ENCODE results near the gene TMCO4. TPM values are rescaled to one million over a fixed set of nuclear protein-coding genes. Genes with fewer than 3 reads are reported as not detected.
A peak's percentile ranks its signal among the peaks of the same experiment; 100 is the strongest.

The TMCO4 gene
- total RNA-seq, 4 donors from 2014 or later = 16.1 to 36.2 (median 26.9) TPM

DNA sequence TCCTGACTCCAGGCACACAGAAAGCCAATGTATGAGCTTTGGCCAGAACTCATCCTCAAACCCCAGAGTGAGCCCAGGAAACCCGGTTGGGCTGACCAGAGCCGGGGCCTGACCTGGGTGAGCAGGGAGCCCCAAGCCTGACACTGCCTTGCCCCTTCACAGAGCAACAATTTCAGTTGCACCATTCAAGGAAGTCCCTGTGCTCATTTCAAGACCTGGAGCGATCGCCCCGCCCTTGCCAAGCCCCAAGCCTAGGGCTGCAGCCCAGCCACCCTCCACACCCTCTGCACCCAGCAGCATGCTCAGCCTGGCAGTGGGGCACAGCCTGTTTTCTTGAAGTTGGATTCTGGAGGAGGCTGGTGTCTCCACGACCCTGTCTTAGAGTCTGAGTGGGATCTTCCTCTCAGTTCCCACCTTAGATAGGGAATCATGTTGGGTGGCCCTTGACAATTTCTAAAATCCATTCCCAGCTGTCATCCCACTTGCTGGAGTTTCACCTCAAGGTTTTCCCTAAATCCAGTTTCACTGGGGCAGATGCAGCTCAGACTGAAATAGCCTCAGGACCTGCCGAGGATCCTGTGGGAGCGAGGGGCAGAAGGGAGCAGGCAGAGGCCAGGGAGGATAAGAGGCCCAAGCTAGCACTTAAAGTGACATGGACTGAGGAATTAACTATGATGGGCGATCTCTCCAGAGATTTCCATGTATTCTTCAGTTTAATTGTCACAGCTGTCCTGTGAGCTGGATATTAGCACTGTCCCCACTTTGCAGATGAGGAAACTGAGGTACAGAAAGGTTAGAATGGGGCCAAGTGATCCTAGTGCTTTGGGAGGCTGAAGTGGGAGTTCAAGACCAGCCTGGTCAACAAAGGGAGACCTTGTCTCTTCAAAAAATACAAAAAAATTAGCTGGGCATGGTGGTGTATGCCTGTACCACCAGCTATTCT, 153.1 kb downstream of the TMCO4 start:
- Histone ChIP-seq H3K27ac (peak overlapping the region; percentile 94 to 98 (median 96)), H3K27me3 (no peaks in the 10 kb centered on the region), H3K36me3 (no peaks in the 10 kb centered on the region), H3K4me3 (peak overlapping the region in 3 of 4 donors; percentile 76 to 91 (median 78)), H3K9me3 (no peaks in the 10 kb centered on the region), H3K4me1 (peaks cover 30 to 70% (median 62%) of the 10 kb centered on the region in 4 donors)
- TF ChIP-seq, protein P1, sequence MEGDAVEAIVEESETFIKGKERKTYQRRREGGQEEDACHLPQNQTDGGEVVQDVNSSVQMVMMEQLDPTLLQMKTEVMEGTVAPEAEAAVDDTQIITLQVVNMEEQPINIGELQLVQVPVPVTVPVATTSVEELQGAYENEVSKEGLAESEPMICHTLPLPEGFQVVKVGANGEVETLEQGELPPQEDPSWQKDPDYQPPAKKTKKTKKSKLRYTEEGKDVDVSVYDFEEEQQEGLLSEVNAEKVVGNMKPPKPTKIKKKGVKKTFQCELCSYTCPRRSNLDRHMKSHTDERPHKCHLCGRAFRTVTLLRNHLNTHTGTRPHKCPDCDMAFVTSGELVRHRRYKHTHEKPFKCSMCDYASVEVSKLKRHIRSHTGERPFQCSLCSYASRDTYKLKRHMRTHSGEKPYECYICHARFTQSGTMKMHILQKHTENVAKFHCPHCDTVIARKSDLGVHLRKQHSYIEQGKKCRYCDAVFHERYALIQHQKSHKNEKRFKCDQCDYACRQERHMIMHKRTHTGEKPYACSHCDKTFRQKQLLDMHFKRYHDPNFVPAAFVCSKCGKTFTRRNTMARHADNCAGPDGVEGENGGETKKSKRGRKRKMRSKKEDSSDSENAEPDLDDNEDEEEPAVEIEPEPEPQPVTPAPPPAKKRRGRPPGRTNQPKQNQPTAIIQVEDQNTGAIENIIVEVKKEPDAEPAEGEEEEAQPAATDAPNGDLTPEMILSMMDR (IDR thresholded peaks at IDR 0.05) = no peak
- TF ChIP-seq POLR2A (IDR thresholded peaks at IDR 0.05) = peak; percentile 83
- TF ChIP-seq EP300 (IDR thresholded peaks at IDR 0.05; ENCODE audit: low read depth) = no peak
- peak; percentile 52 to 88 (median 82) for TF ChIP-seq POLR2AphosphoS5 (IDR thresholded peaks at IDR 0.05)
- 38% methylated on average over 9 of the region's 9 CpGs; no CpG with 5 or more reads in 1 of the 2 donors for WGBS, 2 donors (ENCODE audit: low coverage in 1 of 2)
- DNase-seq = peak; percentile 89
- in situ Hi-C loops (cut with MboI; ENCODE audit: low pct_ligation_motif_present in 1 of 4, low pct_unique_long_range_greater_than_20kb in 1 of 4, low sequenced_read_pairs in 3 of 4) = no loop called here
- intact Hi-C loops (cut with DNase I; ENCODE audit: low total_unique reads) = loop anchor here (5.0 kb wide), 1 partner anchor 49 kb away; a partner anchor contains a TSS

DNA sequence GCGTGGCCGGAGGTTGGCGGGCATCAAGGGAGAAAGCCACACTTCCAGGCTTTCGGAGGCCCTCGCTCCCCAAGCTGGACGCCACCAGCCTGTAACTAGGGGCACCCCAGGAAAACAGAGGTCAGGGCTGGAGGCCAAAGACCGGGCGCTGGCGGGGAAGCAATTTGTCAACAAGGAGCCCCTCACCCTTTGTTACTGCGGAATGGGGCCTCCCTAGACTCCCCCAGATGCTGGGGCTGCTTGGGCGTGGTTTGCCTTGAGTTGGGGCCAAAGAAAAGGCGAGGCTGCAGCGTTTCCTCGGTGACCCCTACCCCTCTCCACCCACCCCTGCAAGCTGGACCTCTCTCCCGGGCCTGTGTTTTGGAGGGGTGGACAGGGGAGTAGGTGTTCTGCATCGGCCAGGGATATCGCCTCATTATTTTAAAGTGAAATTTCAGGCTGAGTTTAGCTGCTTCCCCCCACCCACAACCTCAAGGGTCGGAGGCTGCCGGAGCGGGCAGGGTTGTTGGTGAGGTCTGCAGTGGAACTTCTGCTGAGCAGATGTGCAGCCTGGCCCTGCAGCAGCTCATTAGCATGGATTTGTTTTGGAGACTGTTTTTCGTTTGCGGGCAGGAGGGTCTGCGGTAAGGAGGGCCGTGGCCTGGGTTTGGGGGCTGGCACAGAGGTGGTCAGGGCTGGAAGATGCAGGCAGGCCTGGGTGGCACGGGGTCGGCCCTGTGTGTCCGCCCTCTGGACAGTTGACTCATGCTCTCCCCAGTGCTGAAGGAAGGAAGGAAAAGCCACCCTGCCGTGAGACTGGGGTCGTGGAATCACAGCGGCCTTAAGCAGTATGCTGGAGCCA, 154.1 kb downstream of the TMCO4 start:
- in situ Hi-C loops (cut with MboI; ENCODE audit: low pct_ligation_motif_present in 1 of 4, low pct_unique_long_range_greater_than_20kb in 1 of 4, low sequenced_read_pairs in 3 of 4) (no loop called here), intact Hi-C loops (cut with DNase I; ENCODE audit: low total_unique reads) (loop anchor here (5.0 kb wide), 1 partner anchor 48 kb away; a partner anchor contains a TSS)
- TF ChIP-seq EP300 (IDR thresholded peaks at IDR 0.05; ENCODE audit: low read depth) (no peak), POLR2A (IDR thresholded peaks at IDR 0.05) (no peak), POLR2AphosphoS5 (IDR thresholded peaks at IDR 0.05) (no peak)
- TF ChIP-seq, protein P1 (IDR thresholded peaks at IDR 0.05) = no peak

DNA sequence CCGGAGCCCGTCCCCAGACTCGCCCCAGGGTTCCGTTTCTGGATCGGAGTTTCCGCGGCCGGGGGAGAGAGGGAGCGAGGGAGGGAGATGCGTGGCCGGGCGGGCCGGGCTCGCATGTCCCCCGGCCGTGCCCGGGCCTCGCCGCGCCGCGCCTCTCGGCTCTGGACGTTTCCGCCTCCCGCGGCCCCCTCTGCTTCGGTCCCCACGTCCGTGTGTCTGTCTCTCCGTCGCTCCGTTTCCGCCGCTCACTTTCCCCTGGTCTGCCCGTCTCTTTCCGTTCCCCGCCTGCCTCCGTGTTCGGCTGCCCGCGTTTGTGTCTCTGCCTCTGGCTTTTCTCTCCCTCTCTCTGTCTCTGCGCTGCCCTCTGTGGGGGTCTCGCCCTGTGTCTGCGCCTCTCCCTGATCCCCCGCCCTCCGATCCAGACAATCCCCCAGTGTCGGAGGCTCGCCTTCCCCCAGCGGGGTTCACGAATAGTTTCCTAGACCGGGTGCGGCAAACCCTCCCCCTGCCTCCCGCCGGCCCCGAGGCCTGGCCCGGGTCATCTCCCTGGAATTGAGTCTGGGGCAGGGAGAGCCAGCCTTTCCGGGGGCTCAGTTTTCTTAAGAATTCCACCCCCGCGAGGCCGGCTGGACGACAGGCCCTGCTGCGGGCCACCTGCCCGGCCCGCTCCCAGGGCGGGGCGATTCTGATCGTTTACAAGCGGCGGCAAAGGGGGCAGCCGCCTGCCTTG, 154.9 kb downstream of the TMCO4 start:
- Histone ChIP-seq H3K36me3 (no peaks in the 10 kb centered on the region), H3K27ac (peak overlapping the region; percentile 94 to 98 (median 96)), H3K9me3 (no peaks in the 10 kb centered on the region), H3K27me3 (no peaks in the 10 kb centered on the region), H3K4me1 (peaks cover 25 to 68% (median 63%) of the 10 kb centered on the region in 4 donors), H3K4me3 (peak overlapping the region; percentile 60 to 91 (median 77))
- intact Hi-C loops (cut with DNase I; ENCODE audit: low total_unique reads) = loop anchor here (5.0 kb wide), 2 partner anchors 48 to 163 kb away; a partner anchor contains a TSS
- 0 to 6% methylated on average over 6 to 57 of the region's 71 CpGs for whole genome bisulfite sequencing, 2 donors (ENCODE audit: low coverage in 1 of 2)
- in situ Hi-C loops (cut with MboI; ENCODE audit: low pct_ligation_motif_present in 1 of 4, low pct_unique_long_range_greater_than_20kb in 1 of 4, low sequenced_read_pairs in 3 of 4) = no loop called here
- TF ChIP-seq POLR2A (IDR thresholded peaks at IDR 0.05) (peak; percentile 71), POLR2AphosphoS5 (IDR thresholded peaks at IDR 0.05) (peak; percentile 20 to 50 (median 24)), EP300 (IDR thresholded peaks at IDR 0.05; ENCODE audit: low read depth) (no peak)
- TF ChIP-seq, protein P1 (IDR thresholded peaks at IDR 0.05) = peak in 1 of 5 experiments; percentile 11
- DNase-seq = peak; percentile 54

More for the DNA sequence above, 154.1 kb downstream of the TMCO4 start:
- peaks cover 24 to 68% (median 64%) of the 10 kb centered on the region in 4 donors for H3K4me1 ChIP-seq
- H3K4me3 ChIP-seq = peak overlapping the region; percentile 60 to 91 (median 77)
- no peaks in the 10 kb centered on the region for H3K9me3 ChIP-seq
- 20% methylated on average over 29 of the region's 30 CpGs; no CpG with 5 or more reads in 1 of the 2 donors for WGBS, 2 donors (ENCODE audit: low coverage in 1 of 2)
- H3K36me3 ChIP-seq = no peaks in the 10 kb centered on the region
- H3K27ac ChIP-seq = peak overlapping the region; percentile 94 to 98 (median 96)
- DNase-seq = peak; percentile 34
- H3K27me3 ChIP-seq = no peaks in the 10 kb centered on the region

Data from transverse colon (tissue), 4 donors.